GM21717 (cell line): Measurements from ENCODE around the gene CFAP74.

Experiments
- ATAC-seq: cut with Tn5 transposase; IDR thresholded peaks from one replicate; pipeline ENCODE4 v1.9.1; 2021; ENCODE audit warnings: mild to moderate bottlenecking, moderate library complexity; ENCODE audit not compliant: unreplicated experiment

Gene CFAP74

DNA sequence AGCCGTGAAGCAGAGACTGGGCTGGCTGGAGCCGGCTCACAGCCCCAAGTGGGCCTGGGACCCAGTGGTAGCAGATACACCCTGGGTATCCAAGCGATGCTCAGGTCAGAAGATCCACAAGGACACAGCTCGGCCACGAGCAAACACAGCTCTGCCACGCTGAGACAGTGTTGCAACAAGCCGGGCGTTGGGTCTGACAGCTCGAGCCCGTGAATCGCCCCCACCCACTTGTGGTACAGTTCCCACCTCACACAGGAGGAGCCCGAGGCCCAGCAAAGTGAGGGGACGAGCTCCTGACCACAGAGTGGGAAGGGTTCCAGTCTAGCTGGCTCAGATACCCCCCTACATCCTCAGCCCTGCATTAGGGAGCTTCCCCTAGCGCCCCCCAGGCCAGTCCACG, 37.7 kb upstream of the CFAP74 start:
- no peak for ATAC-seq

DNA sequence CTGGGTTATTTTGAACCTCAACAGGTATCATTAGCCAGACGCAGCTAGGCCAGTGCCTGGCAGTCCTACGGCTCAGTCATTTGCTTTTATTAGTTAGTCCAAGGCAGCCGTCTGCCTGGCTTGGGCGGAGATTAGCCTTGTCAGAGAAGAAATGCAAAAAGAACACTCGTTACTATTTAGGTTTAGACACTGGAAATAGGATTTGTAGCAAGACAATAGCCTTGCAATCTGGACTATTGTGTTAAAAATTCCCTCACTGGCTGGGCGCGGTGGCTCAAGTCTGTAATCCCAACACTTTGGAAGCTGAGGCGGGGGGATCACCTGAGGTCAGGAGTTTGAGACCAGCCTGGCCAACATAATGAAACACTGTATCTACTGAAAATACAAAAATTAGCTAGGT, 35.7 kb upstream of the CFAP74 start:
- ATAC-seq: no peak

DNA sequence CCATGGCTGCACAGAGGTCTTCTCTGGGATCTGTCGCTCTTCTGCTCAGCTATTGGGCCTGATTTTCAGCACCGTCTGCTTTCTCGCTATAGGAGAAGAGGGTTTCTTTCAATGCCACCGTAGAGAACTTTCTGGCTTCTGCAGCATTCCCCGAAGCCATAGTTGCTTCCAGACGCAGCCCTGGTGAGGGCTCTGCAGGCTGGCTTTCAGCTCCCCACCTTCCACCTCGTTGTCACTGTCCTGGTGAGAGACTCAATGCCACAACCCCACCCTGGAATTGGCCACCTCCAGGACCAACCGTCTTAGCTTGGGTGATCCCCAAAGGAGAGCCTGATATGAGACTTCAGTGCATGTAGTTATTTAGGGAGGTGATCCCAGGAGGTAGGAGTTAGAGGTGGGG, 34.6 kb upstream of the CFAP74 start:
- ATAC-seq: no peak

DNA sequence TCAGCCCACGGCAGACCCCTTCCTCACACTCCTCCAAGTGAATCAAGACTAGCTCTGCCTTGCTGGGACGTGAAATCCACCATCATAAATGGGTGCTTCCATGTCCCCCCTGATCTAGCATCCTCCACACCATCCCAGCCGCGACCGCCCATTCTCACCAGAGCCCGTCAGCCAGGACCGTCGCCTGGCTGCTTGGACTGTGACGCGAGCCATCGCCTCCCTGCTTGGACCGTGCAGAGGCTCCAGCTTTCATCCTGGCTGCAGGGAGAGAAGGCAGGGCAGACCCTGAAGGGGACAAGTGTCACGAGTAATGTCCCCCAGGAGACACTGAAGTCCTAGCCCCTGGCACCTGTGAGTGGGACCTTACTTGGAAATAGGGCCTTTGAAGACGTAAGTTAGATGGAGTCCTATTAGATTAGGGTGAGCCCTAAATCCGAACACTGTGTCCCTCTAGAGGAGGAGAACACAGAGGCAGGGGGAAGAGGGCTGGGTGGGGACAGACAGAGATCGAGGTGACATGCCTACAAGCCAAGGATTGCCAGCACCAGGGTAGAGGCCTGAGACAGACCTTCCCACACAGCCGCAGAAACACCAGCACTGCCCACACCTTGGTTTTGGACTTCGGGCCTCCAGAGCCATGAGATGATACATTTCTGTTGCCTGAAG, 33.9 kb upstream of the CFAP74 start:
- no peak for ATAC-seq

DNA sequence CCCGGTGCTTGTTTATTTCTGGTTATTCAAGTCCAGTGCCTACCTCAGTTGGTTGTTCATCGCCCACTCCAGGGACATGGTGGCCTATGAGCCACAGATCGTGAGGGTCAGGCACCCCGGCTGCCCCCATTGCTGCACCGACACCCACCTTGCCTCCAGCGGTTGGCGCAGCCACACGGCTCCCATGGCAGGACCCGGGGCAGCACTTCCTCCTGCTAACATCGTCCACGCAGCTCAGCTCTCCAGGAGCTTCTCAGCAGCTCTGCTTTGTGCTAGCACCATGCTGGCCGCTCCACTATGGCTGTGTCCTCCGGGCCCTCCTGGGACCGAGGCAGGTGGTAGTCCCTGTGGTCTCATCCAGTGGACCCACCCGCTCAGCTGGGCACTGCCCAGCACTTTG, 32.7 kb upstream of the CFAP74 start:
- ATAC-seq: no peak

DNA sequence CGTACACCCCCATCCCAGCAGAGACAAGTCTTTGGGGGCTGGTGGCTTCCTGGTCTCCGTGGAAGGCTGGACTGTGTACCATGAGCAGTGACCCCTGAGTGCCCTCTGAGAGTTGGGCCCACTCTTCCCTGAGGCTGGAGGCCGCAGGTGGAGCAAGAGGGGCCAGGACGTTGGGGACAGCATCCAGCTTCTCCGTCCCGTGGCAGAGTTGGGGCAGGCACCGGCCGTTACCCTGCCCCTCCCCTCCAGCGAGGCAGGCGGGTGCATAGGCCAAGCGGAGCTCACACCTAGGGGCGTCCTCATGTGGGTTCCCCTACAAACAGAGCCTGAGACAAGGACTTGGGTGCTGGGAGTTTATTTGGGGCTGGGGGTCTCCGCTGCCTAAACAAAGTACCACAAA, 29.6 kb upstream of the CFAP74 start:
- no peak for ATAC-seq

DNA sequence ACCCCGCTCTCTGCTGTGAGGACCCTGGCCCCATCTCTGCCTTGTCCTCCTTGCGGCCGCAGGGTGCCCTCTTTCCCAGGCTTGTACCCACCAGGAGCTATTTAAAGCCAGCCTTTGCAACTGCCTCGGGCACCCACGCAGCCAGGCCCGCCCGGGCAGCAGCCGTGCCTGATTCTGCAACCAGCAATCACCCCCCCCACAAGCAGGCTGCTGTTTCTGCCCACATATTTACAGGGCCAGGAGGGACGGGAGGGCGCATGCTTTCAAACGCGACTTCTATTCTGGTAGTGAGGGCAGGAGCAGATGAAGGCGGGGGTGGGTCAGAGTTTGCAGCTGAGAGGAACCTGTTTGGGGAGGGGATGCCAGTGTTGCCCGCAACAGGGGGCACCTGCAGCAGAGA, 29.2 kb upstream of the CFAP74 start:
- no peak for ATAC-seq

DNA sequence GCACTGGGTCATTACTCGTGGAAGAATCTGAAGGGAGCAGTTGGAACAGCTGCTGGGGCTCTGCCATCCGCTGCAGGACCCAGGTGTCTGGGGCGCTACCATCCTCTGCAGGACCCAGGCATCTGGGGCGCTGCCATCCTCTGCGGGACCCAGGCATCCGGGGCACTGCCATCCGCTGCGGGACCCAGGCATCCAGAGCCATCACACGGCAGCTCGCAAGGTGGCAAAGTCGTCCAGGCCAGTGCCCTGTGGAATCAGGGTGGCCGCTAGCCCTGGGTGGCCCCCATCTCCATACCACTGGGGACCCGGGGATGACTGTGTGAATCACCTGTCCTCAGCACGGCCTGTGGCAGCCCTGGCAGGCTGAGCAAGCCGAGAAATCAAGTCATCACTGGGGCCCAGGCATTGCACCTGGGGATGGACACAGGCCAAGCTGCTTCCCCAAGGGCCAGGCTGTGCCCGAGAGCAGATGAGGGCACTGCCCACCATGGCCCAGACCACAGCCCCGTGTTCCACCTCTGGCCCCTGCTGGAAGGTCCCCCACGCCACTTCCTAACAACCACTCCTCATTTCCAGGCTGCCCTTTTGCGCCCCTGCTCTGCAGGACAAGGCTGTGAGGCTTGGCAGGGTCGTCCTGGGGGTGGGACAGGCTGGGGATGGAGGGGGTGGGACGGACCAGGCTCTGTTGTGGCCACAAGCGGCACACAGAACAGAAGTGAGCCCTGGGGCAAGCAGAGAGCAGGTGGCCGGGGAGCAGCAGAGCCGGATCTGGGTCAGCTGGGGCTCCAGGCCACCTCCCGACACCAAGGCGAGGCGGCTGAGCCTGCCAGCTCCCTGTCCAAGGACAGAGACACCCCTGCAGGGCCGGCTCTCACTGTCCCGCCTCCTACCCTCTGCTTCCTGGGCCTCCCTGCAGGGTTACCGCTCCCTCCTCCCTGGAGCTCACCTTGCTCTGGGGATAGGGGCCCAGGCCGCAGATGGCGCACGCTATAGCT, 28.3 kb upstream of the CFAP74 start:
- no peak for ATAC-seq

DNA sequence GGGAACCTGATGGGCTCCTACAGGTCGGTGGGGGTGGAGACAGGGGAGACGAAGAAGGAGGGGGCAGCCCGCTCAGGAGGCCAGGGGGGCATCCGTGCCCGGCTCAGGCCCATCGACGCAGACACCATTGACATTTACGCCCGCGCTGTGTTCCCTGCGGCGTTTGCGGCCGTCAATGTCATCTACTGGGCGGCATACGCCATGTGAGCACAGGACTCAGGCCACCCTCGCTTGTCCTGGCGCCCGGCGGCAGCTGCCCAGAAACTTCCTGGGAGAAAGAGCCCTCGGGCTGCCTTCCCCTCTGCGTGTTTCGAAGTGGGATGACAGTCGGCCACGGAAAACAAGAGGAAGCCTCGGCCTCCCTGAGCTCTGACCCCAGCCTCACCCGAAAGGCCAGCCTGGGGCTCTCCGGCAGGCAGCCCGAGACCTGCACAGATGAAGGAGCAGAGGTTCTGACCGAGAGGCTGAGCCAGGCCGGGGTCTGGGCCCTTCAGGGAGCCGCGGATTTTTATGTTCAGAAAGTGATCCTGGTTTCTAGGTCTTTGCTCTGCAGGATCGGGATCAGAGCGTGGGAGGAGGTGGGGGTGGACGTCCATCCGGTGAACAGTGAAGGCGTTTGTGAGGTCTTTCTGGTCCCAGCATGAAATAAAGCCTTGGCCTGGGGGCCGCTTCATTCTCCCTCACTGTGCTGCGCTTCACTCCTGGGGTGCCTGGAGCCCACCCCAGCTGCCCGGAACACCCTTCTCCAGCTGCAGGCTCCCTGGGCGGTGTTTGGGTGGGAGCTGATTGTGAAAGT, 26.7 kb upstream of the CFAP74 start:
- ATAC-seq: no peak

DNA sequence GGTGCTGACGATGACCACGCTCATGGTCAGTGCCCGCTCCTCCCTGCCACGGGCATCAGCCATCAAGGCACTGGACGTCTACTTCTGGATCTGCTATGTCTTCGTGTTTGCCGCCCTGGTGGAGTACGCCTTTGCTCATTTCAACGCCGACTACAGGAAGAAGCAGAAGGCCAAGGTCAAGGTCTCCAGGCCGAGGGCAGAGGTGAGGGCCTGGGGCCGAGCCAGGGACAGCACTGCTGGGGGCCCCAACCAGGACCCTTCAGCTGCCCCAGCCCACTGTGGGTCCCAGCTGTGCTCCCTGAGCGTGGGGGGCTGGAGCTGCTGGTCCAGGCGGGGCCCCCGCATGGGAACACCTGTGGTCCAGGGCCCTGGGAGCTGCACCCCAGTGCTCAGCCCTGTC, 26.0 kb upstream of the CFAP74 start:
- no peak for ATAC-seq

DNA sequence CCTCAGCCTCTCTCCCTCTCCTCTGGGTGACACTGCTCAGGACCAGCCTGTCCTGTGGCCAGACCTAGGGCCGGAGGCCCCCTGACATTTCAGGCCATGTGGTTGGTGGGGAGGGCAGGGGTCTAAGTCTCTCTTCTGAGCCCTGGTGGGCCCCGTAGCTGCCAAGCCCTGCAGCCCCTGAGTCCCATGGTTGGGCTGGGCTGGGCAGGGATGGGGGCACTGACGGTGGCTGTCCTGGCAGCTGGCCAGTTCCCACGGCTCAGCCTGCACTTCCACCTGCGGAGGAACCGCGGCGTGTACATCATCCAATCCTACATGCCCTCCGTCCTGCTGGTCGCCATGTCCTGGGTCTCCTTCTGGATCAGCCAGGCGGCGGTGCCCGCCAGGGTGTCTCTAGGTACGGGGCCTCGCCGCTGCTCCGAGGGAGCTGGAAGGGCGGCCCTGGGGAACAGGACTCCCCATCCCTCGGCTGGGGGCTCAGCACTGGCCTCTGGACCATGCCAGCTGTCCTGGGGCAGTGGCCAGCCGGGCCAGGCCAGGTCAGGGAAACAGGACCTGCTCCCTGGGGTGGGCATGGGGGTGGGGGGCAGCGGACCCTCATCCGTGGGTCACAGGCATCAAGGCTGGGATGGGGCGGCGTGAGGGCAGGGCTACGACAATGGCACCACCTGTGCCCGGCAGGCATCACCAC, 25.4 kb upstream of the CFAP74 start:
- no peak for ATAC-seq

DNA sequence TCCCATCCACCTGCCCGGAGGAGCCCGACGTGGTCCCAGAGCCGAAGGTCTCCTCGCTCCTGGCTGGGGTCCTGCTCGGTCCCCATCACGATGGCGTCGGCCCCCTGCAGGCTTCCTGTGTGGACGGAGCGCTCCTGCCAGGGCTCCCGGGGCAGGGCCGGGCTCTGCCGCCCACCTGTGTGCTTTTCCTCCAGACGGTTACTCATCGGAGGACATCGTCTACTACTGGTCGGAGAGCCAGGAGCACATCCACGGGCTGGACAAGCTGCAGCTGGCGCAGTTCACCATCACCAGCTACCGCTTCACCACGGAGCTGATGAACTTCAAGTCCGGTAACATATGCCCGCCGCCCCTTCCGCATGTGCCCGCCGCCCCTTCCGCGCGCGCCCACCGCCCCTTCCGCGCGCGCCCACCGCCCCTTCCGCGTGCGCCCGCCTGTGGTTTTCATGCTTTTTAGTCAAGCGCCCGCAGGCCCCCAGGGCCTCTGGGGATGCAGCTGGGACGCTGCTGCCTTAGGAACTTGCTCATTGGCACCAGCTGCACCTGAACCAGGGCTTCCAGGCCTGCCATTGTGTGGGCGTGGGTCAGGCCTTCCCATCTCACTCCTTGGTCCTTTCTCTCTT, 24.5 kb upstream of the CFAP74 start:
- ATAC-seq: no peak

DNA sequence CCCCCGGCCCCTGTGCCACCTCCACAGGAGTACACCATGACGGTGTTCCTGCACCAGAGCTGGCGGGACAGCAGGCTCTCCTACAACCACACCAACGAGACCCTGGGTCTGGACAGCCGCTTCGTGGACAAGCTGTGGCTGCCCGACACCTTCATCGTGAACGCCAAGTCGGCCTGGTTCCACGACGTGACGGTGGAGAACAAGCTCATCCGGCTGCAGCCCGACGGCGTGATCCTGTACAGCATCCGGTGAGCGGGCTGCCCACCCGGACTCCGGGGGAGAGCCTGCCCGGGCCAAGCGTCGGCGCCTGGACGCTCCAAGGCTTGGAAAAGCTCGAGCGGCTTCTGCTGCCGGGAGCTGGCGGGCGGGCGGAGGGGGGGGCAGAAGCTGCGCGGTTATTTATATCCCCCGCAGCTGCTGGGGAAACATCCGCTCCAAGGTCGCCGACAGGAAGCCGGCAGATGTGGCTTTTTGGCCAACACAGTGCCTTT, 21.9 kb upstream of the CFAP74 start:
- ATAC-seq: no peak

DNA sequence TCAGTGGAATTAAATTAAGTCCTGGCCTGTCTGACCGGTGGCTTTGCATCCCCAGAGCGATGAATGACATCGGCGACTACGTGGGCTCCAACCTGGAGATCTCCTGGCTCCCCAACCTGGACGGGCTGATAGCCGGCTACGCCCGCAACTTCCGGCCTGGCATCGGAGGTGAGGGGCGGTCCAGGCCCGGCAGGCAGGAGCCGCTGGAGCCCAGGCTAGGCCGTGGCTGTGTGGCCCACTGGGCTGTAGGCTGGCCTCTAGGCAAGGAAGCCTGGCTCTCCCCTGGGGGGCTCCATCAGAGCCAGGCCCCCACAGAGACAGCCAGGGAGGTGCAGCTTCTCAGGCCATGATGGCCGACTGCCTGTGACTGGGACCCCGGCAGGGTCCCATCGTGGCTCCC, 21.3 kb upstream of the CFAP74 start:
- ATAC-seq: no peak

DNA sequence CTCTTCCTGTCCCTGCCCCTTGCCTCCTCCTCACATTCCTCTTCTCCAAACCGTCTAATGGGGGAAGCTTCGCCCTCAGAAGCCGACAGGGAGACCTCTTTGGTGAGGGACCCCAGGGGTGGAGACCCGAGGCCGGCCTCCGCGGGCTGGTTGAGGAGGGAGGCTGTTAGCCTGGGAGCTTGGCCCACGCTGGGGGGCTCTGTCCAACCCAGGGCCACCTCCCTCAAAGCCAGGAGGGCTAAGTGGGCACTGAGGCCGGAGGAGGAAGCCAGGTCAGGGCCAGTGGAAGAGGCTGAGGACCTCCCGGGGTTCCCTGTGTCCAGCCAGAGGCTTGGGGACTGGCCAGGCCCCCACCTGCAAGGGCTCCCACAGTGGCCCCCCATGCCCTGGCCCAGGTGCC, 20.9 kb upstream of the CFAP74 start:
- ATAC-seq: no peak

DNA sequence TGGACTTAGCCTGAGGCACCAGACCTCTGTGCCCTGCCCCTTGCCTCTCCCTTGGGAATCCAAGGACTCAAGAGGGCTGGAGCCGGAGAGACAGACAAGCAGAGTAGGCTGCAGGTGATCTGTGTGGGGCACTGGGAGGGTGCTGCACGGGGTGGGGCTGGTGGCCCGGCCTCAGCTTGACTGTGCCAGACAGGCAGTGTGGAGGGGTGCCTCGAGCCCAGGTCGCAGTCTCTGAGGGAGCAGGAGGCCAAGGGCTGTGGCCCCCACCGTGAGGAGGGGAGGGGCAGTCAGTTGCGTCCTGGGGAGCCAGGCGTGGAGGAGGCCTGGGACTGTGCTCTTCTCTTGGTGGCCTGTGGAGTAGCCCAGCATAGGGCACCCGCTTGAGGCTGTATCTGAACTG, 19.6 kb upstream of the CFAP74 start:
- no peak for ATAC-seq

DNA sequence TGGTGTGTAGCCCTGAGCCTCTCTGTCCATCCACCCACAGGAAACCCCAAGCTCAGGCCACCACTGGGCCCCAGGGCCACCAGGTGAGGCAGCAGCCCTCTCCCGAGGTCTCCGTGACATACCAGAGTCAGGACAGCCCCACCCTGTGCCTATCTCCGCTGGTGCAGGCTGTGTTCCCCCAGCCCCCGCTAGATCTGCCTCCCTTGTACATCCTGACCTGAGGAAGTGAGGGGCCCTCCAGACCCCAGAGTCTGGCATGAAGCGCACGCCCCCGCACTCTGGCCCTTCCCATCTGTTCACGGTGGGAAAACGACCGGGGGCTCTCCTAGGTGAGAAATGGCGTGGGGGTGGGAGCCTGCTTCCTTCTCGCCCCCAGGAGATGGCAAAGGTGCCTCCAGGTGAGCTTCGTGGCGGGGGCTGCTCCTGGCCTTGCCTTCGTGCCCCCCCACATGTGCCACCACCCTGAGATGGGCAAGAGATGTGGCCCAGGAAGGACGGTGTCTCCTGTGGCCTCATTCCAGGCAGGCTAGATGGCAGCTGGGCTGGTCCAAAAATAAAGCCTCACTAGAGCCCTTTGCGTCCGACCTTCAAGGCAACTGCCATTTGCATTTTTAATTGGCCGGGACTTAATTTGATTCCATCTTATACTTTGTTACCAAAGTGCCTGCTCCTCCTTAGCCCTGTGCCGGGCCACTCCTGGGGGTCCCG, 18.6 kb upstream of the CFAP74 start:
- ATAC-seq: no peak

DNA sequence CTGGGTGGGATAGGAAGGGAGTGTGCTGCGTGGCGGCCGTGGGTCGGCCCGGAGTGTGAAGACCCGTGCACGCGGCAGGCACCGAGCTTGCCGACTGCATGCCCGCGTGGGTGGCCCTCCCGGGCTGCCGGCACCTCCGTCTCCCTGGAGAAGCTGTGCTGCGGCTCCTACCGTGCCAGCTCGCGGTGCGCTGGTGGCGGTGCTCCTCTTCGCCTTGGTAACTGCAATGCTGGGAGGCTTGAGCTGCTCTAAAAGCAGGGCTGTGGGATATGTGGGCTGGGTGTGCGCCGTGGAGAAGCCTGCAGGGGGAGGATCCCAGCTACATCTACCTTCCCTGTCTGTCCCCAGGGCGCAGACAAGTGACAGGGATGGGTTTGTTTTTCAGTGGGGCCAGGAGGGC, 18.0 kb upstream of the CFAP74 start:
- ATAC-seq: no peak

DNA sequence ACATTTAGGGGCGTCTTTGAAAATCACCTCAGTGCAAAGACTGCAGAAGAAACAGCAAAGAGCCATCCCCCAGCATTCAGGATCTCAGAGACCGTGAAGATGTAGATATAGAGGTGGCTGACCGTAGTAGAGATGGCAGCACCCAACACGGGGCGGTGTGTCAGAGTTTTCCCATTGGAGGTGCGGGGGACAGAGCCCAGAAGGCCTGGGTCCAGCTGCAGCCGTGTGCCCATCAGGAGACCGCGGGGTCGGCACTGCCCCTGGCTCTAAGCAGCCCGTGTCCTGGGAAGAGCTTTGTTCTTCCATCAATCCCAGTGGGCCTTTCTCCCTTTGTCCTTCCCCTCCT, 16.7 kb upstream of the CFAP74 start:
- no peak for ATAC-seq
